ENCODE results near the gene SSR2. TPM values are rescaled to one million over a fixed set of nuclear protein-coding genes. Genes with fewer than 3 reads are reported as not detected.
A peak's percentile ranks its signal among the peaks of the same experiment; 100 is the strongest.

The SSR2 gene
- total RNA-seq, 4 donors from 2014 or later = 172 to 236 (median 212) TPM

GRCh38 chr1:156053768-156054499 lies 33.2 kb upstream of the SSR2 start, which contains the start of gene UBQLN4:
UBQLN4 (minus strand) TSS chr1:156053798; CDS start chr1:156053701, 97 bp downstream.
- no peaks in the 10 kb centered on the region for H3K9me3 ChIP-seq
- DNase-seq (ENCODE audit: low spot score in 2 of 2) = peak; percentile 72 to 73
- H3K27ac ChIP-seq = peak within 1 kb of the TSS; percentile 86 to 98 (median 93)
- peak within 1 kb of the TSS; percentile 84 to 97 (median 96) for H3K4me3 ChIP-seq
- H3K27me3 ChIP-seq = no peaks in the 10 kb centered on the region
- peaks cover 0 to 42% (median 6%) of the 10 kb centered on the region in 4 donors for H3K4me1 ChIP-seq
- peaks cover 0 to 50% (median 5%) of the 10 kb centered on the region in 3 donors for H3K36me3 ChIP-seq
- TF ChIP-seq CTCF (IDR thresholded peaks at IDR 0.05) (peak; percentile 72 to 86 (median 76)), POLR2A (IDR thresholded peaks at IDR 0.05) (peak in 1 of 2 donors; percentile 14), EP300 (IDR thresholded peaks at IDR 0.05) (no peak)
- 0% methylated on average over 26 to 33 of the region's 49 CpGs for WGBS, 2 donors

DNA sequence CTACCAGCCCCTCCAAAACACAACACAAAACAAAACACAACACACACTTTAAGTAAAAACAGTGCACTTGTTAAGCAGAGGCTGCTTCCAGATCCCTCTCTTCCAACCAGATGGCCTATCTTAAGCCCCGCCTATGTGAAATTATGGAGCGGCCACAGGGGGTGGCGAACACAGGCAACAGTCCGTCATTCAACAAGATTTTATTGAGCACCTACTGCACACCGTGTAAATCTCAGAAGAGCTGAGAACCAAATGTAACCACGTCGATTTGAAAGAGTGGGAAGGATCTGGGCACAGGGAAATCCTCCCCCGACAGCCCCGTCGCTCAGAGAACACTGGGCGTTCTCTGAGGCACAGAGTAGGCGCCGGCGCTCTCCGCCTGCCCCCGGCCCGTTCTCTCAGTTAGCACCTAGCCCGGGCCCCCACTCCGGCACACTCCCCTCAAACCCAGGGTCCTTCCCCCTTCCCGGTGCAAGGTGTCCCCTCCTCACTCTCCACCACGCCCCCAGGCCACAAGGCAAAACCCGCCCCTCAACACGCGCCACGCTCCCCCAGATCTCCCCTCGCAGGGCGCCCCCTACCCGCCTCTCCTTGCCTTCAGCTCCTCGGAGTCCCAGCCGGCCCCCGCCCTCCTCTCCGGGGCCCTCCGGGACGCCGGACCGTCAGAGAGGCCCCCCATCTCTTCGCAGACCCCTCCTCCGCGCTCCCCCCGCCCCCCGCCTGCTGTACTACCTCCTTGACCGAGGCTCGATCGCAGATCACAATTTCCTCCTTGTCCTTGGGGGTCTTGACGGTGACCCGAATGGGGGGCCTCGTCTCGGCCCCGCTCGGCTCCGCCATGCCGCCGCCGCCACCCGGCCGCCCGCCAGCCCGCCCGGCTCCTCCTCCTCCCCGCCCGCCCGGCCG lies 32.4 kb upstream of the SSR2 start:
- peak; percentile 20 to 44 for DNase-seq (ENCODE audit: low spot score in 2 of 2)
- TF ChIP-seq EP300 (IDR thresholded peaks at IDR 0.05) (no peak), CTCF (IDR thresholded peaks at IDR 0.05) (no peak), POLR2A (IDR thresholded peaks at IDR 0.05) (no peak)
- H3K9me3 ChIP-seq = no peaks in the 10 kb centered on the region
- H3K27me3 ChIP-seq = no peaks in the 10 kb centered on the region
- H3K36me3 ChIP-seq = peaks cover 0 to 50% (median 5%) of the 10 kb centered on the region in 3 donors
- H3K27ac ChIP-seq = peak overlapping the region; percentile 86 to 98 (median 93)
- H3K4me3 ChIP-seq = peak overlapping the region; percentile 56 to 97 (median 96)
- 0 to 1% methylated on average over 23 to 54 of the region's 63 CpGs for WGBS, 2 donors
- peaks cover 0 to 42% (median 6%) of the 10 kb centered on the region in 4 donors for H3K4me1 ChIP-seq

GRCh38 chr1:156051011-156051725 lies 30.4 kb upstream of the SSR2 start:
- Histone ChIP-seq H3K36me3 (peaks cover 0 to 52% (median 5%) of the 10 kb centered on the region in 3 donors), H3K4me3 (no peak overlapping the region), H3K4me1 (peaks cover 0 to 36% (median 5%) of the 10 kb centered on the region in 4 donors), H3K27ac (no peak overlapping the region), H3K9me3 (no peaks in the 10 kb centered on the region), H3K27me3 (no peaks in the 10 kb centered on the region)
- DNase-seq (ENCODE audit: low spot score in 2 of 2) = no peak
- no peak for TF ChIP-seq POLR2A (IDR thresholded peaks at IDR 0.05)
- no peak for TF ChIP-seq EP300 (IDR thresholded peaks at IDR 0.05)
- 77 to 87% methylated on average over 7 of the region's 7 CpGs for WGBS, 2 donors

DNA sequence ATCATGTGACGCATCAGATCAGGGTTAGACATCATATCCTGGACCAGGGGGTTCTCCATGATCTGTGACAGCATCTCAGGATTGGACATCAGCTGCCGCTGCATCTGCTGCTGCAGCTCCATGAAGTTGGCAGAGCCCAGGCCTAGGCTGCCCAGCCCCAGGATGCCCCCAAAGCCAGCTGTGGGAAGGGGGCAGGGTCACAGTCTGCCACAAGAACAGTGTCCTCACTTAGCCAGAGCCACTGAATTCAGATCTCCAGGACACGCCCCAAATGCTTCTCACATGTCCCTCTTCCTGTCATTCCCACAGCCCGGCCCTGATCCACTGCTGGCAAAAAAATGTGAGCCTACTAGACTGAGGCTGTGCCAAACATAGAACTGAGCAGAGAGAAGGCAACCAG lies 29.6 kb upstream of the SSR2 start:
- Histone ChIP-seq H3K27me3 (no peaks in the 10 kb centered on the region), H3K4me3 (no peak overlapping the region), H3K27ac (no peak overlapping the region), H3K4me1 (peaks cover 0 to 28% (median under 1%) of the 10 kb centered on the region in 4 donors), H3K36me3 (peaks cover 0 to 57% (median 5%) of the 10 kb centered on the region in 3 donors), H3K9me3 (no peaks in the 10 kb centered on the region)
- WGBS, 2 donors = 67 to 79% methylated on average over 4 of the region's 4 CpGs
- TF ChIP-seq POLR2A (IDR thresholded peaks at IDR 0.05) (no peak), CTCF (IDR thresholded peaks at IDR 0.05) (no peak), EP300 (IDR thresholded peaks at IDR 0.05) (no peak)
- no peak for DNase-seq (ENCODE audit: low spot score in 2 of 2)

- TF ChIP-seq EP300 (IDR thresholded peaks at IDR 0.05) (no peak), CTCF (IDR thresholded peaks at IDR 0.05) (no peak), POLR2A (IDR thresholded peaks at IDR 0.05) (no peak)
- Histone ChIP-seq H3K27me3 (no peaks in the 10 kb centered on the region), H3K9me3 (no peaks in the 10 kb centered on the region), H3K27ac (no peak overlapping the region), H3K4me1 (peaks cover 0 to 25% (median 0%) of the 10 kb centered on the region in 4 donors), H3K36me3 (peaks cover 0 to 73% (median 5%) of the 10 kb centered on the region in 3 donors), H3K4me3 (no peak overlapping the region)
- no peak for DNase-seq (ENCODE audit: low spot score in 2 of 2)
- WGBS, 2 donors = 90 to 92% methylated on average over 3 of the region's 3 CpGs
Measured at GRCh38 chr1:156048663-156049258, 28.0 kb upstream of the SSR2 start.
